CD4-positive, alpha-beta T cell treated with Interleukin-1 beta for 1 hour (primary cell): ENCODE data around the gene CDH4.
"Not testable (repeated sequence)": the region's sequence is repeated elsewhere in the genome, so short reads cannot be mapped to it uniquely, and the experiment has no call there.

ENCODE experiments used
- DNase-seq, 2 donors: peaks; one replicate each; pipeline ENCODE4 v3.0.0-alpha.2; 2020 to 2022

The CDH4 gene

DNA sequence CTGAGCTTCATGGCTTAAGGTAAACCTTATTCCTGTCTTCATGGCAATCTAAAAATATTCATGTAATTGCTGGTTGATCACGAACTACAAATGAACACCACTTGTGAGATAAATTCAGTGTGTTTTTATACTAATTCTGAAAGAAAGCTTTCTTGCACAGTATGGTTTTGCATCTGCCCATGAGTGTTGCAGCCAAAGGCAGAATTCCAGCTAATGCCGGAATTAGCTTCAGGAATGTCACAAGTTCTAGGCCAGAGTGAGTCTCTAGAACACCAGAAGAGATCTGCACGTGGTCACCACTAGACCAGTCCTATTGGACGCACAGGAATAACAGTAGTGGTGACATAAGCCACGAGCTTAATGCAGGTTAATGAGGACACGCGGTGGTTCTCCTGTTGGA, 223.7 kb downstream of the CDH4 start:
- no peak for DNase-seq

DNA sequence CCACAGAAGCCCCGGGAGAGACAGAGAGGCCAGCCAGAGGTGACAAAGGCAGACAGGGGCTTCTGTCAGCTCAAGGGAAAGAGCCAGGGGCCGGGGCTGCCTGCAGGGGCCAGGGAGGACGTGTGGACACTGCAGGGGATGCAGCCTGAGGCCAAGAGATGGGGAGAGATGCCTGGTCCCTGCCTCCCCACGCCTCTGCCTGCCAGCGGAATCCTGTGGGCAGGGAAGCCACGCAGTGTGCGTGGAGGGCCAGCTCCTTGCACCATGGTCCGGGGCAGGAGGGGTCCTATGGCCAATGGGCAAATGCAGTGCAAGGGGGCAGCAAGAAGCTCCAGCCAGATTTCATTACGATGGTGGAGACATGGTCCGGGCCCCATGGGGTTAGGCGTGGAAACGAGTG, 224.9 kb downstream of the CDH4 start:
- no peak for DNase-seq

DNA sequence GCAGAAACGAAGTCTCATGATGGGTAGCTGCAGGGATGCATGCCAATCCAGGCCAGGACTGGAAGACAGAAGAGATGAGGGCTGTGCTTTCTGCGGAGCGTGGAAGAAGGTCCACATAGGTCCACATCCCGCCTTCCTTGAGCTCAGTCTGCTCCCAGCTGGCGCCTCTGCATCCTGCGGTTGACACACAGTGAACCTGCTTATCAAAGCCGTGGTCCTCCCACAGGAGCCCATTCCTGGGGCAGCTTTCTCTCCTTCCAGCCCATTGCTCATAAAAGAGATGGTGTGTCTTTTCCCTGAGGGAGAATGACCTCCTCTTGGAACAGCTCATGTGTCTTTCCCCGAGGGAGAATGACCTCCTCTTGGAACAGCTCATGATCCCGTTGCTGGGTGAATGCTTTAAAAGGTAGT, 225.4 kb downstream of the CDH4 start:
- no peak for DNase-seq

DNA sequence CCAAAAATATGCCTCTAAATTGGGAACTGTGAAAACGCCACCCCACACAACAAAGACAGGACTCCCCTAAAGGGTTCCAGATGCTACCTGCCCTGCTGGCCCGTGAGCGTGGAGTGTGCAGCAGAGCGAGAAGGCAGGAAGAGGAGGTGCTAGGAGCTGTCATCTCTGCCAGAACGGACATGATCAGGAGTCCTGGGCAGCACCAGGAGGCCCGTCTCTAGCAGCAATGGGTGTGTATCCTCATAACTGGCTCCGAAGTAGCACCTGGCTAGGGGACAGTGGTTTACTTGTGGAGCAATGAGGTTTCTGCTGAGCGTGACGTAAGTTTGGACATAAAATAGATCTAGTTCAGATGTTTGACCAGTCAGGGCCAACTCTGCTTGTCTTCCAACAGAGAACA, 226.0 kb downstream of the CDH4 start:
- no peak for DNase-seq

DNA sequence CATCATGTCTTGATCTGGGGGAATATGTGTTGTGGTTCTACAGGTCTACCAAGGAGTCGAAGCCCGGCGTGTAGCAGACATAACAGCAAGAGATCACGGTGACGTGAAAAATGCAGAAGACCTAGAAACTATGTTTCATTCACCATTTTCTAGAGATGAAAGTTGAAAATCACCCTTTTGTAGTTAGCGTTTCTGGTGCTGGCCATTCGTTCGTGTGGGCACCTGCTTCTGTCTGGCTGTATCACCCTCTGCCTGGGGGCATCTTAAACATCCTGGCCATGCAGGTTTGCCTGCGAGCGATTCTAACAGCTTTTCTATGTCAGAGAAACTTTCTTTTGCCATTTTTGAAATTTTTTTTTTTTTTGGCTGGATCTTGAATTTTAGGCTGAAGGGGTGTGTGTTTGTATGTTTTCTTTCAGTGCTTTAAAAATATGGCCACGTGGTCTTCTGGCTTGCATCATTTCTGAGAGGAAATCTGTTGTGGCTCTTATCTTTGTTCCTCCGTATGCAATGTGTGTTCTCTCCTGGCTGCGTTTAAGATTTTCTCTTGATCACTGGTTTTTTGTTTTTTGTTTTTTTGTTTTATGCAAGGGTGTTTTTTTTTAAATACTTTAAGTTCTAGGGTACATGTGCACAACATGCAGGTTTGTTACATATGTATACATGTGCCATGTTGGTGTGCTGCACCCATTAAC, 226.7 kb downstream of the CDH4 start:
- DNase-seq, result no peak

DNA sequence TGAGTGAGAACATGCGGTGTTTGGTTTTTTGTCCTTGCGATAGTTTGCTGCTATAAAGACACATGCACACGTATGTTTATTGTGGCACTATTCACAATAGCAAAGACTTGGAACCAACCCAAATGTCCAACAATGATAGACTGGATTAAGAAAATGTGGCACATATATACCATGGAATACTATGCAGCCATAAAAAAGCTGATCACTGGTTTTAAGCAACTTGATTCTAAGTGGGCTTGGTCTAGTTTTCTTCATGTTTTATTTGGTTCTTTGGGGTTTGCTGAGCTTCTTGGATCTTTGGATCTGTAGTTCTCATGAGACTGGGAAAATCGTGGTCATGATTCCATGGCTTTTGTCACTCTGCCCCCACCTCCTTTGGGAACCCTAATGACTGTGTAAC, 227.4 kb downstream of the CDH4 start:
- not testable (repeated sequence) for DNase-seq

DNA sequence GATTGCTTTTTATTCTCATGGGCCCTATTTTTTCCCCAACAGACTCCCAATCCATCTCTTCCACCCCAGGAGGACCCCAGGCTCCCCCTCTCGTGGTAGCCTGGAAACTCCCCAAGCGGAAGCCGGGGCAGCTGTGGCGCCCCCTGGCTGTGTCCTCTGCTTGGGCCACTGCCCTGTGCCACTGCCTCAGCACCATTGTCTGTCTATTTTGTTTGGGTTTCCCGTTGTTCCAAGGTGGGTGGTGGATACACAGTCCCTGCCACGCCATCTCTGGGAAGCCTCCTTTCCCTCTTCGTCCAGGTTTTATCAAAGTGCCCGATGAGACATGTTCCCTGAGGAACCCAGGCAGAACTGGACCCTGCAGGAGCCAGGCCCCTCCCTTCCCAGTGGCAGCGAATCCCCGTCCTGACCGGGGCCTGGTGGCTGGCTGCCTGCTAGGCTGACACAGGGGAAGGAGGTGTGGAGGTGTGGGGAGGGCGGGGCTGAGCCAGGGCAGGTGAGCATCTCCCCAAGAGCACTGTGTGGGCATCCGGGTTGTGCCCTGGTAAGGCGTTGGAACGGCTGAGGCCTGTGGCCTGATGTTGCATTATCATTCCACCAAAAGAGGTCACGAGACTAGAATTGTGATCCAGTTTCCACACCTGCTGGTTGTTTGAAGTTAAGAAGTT, 228.2 kb downstream of the CDH4 start:
- no peak for DNase-seq

DNA sequence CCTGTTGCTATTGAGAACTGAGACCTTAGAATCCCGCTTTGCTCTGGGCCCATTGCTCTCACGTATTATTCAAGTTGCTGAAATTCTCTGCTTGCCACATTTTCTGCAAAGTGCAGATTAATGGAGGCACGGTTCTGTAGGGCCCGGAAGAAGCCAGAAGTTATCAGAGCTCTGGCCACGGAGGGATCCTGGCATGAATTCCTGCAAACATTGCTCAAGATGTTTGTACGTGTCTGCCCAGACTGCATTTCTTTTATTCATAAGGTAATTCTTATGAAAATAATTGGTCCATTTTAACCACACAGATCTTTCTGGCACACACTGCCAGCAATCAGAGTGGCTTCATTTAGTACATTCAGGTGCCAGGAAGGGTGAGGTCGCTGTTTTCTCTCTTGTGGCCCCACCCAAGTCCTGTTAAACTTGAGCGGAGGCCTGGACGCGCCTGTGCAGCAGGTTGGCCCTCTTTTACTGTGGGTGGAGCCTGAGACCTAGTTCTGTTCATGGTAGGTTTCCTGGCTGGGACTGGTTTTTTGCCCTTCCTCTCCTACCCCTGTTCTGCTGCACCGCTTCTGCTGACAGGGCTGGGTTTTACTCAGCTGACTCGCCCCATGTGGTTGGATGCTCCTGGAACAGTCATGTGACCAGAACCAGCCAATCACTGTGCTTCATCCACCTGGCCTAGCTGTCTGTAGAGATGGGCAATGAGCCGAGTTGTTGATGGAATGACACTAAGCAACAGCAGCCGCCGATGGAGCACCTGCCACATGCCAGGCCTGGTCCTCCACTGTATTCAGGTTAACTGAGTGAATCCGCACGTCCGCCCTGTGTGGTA, 230.2 kb downstream of the CDH4 start:
- DNase-seq, result no peak

DNA sequence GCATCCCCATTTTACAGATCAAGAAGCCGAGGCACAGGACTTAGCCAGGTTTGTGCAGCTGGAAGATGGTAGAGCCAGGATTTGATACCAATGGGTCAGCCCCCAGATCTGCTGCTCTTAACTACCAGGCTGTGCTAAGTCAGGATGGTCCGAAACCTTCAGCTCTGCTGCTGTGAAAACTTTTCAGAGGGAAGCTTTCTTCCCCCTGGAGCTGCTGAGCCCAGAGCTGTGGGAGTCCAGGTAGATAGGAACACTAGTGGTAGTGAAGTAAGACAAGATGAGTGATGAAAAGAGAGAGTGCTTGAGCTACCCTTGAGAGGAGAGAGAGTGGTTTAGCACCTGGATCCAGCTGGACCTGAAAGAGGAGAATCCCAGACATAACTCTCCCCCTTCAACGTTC, 230.8 kb downstream of the CDH4 start:
- no peak for DNase-seq

DNA sequence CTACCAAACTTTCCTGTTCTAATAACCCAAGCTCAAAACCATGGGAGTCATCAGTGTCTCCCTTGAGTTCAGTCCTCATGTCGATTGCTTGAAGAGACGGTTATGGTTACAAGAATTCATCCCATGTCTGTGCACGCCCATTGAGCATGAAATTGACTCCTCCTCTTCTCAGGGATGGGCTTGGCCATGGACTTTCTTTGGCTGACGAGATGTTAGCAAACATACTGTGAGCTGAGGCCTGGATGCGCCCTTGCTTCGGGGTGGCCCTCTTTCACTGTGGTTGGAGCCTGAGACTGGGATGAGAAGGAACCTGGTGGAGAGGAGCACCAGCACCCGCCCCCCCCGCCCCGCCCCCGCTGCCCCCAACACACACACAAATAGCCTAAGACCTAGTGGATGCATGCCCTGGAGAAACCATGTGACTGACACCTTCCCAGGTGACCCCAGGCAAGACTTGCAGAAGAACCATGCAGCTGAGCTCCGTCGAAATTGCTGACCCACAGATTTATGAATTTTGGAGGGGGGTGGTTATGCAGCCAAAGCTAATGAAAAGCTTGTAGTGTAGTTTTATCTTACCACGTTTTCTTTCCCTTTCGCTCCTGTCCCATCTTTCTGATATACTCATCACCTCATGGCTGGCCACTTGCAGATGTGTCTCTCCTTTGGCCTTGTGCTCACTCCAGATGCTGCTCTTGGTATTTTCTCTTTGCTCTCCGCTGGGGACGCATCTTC, 231.4 kb downstream of the CDH4 start:
- no peak for DNase-seq

DNA sequence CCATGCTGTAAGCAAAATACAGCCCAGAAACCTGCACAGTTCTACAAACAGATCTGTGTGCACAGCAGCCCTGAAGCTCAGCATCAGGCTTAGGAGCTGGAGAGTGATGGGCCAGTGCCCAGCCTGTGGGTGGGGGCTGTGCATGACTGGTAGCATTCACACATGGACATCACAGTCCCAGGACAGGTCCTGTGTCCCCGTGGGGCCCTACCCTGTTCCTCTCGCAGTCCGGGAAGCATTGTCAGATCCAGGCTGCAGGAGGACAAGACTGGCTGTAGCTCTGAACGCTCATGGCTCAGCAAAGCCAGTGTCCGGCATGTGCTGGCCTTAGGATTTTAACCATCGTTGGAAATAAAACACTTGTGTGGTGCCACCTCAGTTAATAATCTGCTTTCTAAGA, 234.1 kb downstream of the CDH4 start:
- no peak for DNase-seq

DNA sequence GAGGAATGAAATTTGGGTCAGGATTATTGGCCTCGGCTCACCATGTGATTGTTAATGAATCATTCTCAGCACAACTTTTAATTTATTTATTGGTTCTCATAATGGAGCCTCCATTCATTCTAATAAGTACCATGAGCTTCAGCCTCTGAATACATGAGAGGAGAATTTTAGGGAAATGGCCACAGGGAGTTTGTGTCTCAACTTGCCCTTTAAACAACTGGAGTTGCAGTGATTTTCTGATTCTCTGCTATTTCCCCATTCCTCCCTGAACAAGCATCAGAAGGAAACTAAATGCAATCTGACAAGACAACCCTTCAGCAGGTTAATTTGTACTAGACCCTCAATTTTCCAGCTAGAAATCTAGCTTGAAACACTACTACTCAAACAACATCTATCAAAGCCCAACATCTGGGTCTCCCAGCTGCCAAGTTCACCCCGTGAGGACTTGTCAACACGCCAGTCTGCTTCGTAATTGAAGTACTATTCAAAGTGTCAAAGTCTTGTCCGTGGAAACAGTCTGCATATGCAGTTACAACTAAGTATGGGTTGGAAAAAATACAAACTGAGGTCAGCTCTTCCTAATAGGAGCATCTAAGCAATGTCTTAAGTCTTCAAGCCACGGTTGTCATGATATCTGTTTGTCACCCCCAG, 235.4 kb downstream of the CDH4 start:
- DNase-seq, result no peak

DNA sequence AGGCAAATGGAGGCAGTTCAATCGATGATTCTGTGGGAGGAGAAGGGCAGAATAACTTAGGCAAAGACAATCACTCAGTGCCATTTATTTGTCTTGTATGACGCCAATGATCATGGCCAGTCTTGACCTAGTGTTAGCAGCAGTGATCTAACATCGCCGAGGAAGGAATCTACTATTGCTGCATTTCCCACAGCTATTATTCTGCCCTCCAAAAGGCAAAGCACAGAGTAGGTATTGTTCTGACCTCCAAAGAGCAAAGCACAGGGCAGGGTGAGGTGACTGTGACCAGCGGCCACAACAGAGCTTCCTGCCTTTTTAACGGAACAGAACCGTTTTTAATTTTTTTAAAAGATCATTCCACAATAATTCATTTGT, 235.9 kb downstream of the CDH4 start:
- DNase-seq, result no peak

DNA sequence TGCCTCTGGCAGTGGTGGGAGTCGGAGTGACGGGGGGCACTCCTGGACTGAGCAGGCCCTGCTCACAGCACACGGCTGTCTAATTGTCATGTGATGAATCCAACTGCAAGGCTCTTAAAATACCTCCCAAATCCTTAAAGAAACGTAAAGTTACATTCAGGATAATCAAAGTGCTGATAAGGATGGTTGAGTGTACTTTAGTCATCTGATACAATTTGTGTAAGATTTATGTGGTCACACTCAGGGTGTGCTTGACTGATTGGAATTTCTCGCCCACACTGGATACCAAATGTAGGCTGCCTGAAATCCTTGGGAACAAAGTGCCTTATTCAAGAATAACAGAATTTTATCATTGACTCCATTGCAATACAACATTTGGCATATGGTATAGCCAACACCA, 238.7 kb downstream of the CDH4 start:
- no peak for DNase-seq

DNA sequence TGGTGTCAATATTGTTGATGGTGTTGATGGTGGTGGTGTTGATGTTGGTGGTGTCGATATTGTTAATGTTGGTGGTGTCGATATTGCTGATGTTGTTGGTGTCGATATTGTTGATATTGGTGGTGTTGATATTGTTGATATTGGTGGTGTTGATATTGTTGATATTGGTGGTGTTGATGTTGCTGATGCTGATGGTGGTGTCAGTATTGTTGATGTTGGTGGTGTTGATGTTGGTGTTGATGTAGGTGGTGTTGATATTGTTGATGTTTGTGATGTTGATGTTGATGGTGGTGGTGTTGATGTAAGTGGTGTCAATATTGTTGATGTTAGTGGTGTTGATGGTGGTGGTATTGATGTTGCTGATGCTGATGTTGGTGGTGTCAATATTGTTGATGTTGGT, 240.0 kb downstream of the CDH4 start:
- no peak for DNase-seq

DNA sequence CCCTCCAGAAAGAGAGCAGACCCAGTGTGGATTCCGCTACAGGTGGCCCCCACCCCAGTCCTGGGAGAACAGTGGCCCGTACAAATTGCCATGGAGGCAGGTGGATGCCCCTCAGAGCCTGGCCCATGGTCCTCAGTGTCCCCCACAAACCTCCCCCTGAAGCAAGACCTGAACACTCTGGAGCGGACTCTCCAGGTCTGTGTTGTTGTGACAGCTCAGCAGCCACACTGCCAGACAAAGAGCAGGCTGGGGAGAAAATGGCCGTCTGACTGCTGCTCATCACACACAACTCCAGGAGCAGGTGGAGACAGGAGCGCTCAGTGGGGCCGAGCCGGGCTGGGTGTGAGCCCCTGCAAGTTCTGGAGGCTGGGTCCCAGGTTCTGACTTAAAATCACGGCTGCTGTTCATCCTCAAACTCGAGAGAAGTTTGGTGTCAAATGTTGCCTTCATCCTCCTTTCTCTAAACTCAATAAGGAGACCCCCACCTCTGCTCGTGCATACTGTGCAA, 241.8 kb downstream of the CDH4 start:
- DNase-seq, result no peak

DNA sequence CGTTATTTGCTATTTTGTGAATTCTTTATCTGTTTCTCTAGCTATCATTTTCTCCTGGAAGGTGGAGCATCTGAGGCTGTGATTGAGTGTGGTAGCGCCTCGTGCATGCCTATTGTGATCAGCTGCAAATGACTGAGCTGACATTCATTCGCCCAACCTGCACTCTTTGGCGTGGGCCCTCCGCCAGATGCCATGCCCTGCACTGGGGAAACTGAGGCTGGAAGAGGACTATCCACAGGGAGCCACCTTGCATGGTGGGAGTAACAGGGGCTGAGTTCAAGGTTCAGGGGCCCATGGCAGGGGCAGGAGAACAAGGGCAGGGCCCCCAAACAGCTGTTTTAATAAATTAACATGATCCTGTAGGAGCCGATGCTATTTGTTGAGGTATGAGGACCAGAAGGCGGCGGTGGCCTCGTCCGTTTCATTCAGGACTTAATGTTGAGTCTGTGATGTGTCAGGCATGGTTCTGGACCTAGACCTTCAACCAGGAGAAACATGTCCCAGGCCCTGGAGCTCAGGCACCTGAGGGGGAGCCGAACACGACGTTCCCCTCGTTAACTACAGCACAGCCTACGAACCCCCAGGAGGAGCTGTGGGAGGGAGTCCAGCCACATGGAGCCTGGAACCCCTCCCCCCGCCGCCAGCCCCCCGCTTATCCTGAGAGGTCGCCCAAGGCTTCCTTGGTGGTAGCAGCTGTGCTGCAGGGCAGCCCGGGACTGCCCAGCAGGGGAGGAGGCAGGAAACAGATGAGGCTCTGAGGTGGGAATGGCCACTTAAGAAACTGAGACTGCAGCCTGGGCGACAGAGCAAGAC, 242.9 kb downstream of the CDH4 start:
- DNase-seq, result no peak

DNA sequence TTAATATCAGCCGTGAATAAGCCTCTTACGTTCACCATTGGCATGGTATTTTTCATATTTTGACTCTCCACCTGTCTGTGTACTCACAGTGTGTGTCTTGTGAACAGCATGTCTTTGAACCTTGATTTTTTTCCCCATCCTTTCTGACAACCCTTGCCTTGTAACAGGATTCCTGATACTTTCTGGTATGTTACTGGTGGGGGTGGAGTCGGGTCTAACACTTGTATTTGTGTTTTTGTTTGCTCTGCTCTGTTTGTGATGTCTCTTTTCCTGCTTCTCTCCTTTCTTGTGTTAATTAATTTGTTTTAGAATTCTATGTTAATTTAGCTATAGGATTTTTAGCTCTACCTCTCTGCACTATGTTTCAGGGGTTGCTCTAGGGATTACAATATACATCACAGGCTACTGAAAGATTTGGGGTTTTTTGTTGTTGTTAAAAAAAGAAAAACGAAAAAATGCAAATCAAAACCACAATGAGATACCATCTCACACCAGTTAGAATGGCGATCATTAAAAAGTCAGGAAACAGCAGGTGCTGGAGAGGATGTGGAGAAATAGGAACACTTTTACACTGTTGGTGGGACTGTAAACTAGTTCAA, 245.1 kb downstream of the CDH4 start:
- no peak for DNase-seq

DNA sequence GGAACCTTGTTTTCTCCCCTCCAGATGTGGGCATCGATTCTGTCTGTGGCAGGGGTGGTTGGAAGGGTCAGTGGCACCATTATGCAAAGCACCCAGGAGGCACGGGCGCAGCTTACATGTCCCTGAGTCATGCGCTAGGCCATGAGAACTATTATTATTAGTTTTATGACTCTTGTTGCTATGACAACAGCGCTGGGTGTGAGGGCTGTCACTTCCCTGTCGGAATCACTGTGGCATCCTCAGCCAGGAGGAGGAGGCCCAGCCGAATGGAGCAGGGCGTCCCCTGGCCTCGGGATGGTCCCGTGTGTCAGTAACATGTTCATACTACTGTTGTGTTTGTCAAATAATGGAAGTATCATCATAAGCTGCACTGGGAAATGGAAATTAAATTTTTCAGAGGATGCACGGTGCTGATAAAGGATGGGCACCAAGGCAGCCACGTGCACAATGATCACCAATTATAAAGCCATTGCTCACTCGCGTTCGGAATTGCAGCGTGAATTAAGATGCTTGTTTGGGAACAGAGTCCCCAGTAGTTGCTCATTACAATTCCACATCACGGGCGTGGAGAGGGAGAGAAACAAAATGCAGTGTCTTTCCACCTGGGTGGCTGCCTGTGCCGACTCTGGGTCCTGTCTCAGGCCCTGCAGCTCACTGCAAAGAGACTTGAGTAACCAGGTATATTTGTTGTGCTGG, 247.9 kb downstream of the CDH4 start:
- DNase-seq, result no peak

DNA sequence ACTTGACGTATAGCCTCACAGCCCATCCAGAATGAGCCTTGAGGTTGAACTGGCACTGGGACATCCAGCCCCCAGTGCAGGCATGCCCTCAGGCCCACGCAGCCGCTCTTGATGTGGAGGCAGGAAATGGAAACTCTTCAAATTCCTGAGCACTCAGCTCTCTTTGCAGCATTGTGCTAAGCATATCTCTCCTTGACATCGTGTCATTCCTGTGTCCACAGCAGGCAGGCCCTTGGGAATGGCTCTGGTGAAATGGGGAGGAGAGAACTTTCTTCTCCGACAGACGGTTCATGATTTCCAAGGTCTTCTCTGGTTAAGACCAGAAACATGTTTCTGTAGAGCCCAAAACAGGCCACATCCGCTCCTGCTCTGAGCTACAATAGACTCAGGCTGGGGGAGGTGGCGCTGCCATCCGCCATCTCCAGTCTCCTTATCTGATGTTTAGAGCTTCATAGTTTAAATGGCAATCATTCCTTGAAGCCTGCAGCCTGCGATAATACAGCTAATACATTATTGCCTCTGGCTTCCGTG, 248.8 kb downstream of the CDH4 start:
- no peak for DNase-seq
